GM21737 (cell line): ENCODE results near the gene TGFBR3.
A peak's percentile ranks its signal among the peaks of the same experiment; 100 is the strongest.

Source experiments
- ATAC-seq: cut with Tn5 transposase; IDR thresholded peaks from one replicate; pipeline ENCODE4 v1.9.1; 2021; ENCODE audit warnings: mild to moderate bottlenecking, moderate library complexity; ENCODE audit not compliant: unreplicated experiment

Gene TGFBR3

GRCh38 chr1:91718368-91718767 is 167.6 kb downstream of the TGFBR3 start:
- ATAC-seq = no peak

GRCh38 chr1:91717839-91718238 is 168.1 kb downstream of the TGFBR3 start:
- no peak for ATAC-seq

GRCh38 chr1:91716339-91716738 is 169.6 kb downstream of the TGFBR3 start:
- ATAC-seq = no peak

- no peak for ATAC-seq
Observed at GRCh38 chr1:91715416-91716000, 170.4 kb downstream of the TGFBR3 start.

GRCh38 chr1:91714867-91715381 is 171.0 kb downstream of the TGFBR3 start:
- no peak for ATAC-seq

GRCh38 chr1:91712981-91713841 is 172.7 kb downstream of the TGFBR3 start:
- peak; percentile 49 for ATAC-seq

GRCh38 chr1:91712393-91712792 is 173.6 kb downstream of the TGFBR3 start:
- ATAC-seq = no peak

GRCh38 chr1:91711504-91712247 is 174.3 kb downstream of the TGFBR3 start:
- no peak for ATAC-seq

- ATAC-seq = no peak
Observed at GRCh38 chr1:91710261-91710660, 175.7 kb downstream of the TGFBR3 start.

GRCh38 chr1:91708691-91709090 is 177.3 kb downstream of the TGFBR3 start:
- ATAC-seq = no peak

- ATAC-seq = no peak
Observed at GRCh38 chr1:91707890-91708218, 178.1 kb downstream of the TGFBR3 start.

GRCh38 chr1:91707114-91707889 is 178.6 kb downstream of the TGFBR3 start:
- ATAC-seq = no peak

GRCh38 chr1:91706140-91706957 is 179.6 kb downstream of the TGFBR3 start:
- no peak for ATAC-seq

GRCh38 chr1:91704746-91705145 is 181.2 kb downstream of the TGFBR3 start:
- ATAC-seq = no peak

- ATAC-seq = no peak
Observed at GRCh38 chr1:91703095-91703494, 182.9 kb downstream of the TGFBR3 start.

GRCh38 chr1:91701472-91701869 is 184.5 kb downstream of the TGFBR3 start:
- ATAC-seq = no peak

- no peak for ATAC-seq
Observed at GRCh38 chr1:91700771-91701471, 185.0 kb downstream of the TGFBR3 start.

- no peak for ATAC-seq
Observed at GRCh38 chr1:91700332-91700731, 185.6 kb downstream of the TGFBR3 start.

- ATAC-seq = no peak
Observed at GRCh38 chr1:91699339-91699974, 186.5 kb downstream of the TGFBR3 start.
